Fibroblast of skin of left biceps (primary cell): ENCODE measurements around the gene TMEM8B.

ENCODE experiments used
- DNase-seq, 2 experiments: peaks; one replicate each; pipeline ENCODE4 v3.0.0-alpha.2; 2013; ENCODE audit warnings: low read depth in 2 of 2

The TMEM8B gene

GRCh38 chr9:35812025-35812602 lies 16.9 kb upstream of the TMEM8B start, which contains the start of gene SPAG8:
SPAG8 (minus strand) TSS chr9:35812262; CDS start chr9:35812147, 115 bp downstream.
- DNase-seq = peak; percentile 82

DNA sequence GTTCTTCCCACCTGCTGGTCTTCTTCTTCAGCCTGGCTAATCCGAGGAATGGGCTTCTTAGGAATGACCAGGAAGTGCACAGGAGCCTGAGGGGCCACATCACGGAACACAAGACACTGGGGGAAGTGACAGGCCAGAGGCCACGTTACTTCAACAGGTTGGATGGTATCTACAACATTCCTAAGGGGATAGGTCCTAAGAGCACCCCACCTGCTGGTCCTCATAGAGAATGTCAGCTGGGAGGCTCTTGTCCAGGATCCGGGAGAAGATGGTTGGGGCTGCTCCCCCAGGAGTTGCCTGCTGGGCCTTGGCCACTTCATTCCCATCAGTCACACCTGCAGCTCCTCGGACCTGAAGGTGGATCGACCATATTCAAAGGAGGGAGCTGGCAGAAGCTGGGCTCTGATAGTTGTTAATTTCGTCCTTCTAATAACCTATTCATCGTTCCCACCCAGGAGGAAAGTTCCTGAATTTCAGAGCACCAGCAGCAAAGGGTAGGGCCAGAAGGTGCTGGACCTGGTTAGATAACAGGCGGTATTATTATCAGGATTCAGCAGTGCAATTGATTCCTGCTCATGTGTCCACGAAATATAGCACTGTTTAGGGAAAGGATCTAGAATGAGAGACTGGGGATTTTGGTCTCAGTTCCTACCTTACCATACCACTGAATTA lies 15.5 kb upstream of the TMEM8B start:
- no peak for DNase-seq

DNA sequence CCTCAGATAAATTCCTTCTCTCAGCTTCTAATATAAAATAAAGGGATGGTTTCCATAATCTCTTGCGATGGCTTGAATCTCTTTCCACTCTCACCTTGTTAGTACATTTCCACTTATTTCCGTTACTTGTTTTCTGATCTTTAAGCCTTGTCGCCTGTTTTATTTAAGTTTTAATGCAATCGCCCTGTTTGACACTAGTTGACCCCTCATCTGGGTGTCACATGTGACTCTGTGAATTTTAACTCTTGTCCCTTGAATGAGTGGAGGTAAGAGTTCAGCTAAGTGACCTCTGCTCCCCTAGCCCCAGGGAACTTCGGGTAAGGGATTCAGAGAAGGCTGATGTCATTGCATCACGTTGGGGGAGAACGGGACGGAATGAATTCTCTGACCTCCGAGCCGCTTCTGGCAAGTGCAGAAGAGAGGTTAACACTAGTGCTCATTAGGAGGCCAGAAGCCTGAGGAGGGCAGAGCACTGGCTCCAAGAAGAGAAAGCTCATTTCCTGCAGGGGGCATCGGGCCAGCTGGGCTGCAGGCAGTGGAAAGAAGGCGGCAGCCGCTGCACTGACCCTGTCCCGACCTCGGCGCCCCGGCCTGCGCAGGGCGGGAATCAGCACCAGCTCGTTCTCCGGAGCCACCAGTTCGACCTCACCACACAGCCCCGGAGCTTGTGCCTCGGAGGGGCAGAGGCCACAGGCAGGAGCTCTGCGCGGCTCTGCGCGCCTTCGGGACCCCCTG lies 14.8 kb upstream of the TMEM8B start:
- no peak for DNase-seq

DNA sequence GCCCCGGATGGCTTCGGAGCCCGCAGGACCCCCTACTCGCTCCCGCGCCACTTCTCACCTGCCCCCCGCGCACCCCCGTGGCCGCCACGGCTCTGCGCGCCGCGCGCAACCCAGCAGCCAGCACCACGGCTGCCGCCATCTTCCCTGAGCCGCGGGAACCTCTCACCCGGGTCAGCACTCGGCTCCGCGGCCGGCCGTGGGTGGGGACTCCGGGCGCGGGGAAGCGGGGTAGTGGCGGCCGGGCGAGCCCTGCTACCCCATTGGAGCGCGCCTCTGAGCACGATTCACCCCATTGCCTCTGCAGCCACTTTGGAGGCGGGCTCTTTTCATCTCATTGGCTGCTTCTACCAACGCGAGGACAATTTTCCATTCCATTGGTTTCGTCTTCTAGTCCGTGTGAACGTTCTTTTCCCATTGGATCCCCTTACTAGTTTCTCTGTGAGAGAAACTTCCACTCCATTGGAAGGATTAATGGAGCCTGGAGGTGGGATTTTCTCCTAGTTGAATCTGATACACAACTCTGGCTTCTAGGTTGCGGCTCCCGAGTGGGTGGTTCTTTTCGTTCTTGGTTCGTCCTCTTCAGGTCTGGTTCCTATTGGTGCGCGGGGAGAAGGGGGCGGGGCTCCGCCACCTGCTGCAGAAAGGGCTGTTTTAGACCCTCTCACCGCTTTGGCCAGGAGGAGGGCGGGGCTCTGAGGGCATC lies 14.0 kb upstream of the TMEM8B start, which contains the start of gene HINT2:
HINT2 (minus strand) TSS at position 202 of the 703 bp plus-strand sequence; CDS start at position 139, 63 bp downstream.
- peak; percentile 98 for DNase-seq

GRCh38 chr9:35816708-35817107 lies 12.3 kb upstream of the TMEM8B start:
- no peak for DNase-seq

- no peak for DNase-seq
These were observed 10.7 kb upstream of the TMEM8B start for GRCh38 chr9:35818341-35818740.

- peak; percentile 54 to 56 for DNase-seq
These were observed 9.0 kb upstream of the TMEM8B start for GRCh38 chr9:35820076-35820475.

DNA sequence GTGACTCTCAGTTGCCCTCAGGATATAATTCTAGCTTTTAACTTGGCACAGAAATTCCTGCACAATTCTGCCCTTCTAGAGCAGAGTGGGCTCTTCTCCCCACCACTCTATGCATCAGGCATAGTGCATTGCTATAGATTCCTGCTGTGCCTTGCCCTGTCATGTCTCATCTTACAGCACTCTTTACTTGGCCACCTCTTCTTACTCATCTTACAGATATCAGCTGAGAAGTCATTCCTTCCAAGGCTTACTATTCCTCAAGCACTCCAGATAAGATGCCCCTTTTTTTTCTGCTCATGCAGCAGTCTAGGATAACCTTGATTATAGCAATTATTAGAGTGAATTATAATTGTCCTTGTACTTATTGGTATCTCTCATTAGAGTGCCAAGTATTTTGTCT lies 6.1 kb upstream of the TMEM8B start:
- no peak for DNase-seq

GRCh38 chr9:35826071-35826701 lies 2.8 kb upstream of the TMEM8B start:
- no peak for DNase-seq

DNA sequence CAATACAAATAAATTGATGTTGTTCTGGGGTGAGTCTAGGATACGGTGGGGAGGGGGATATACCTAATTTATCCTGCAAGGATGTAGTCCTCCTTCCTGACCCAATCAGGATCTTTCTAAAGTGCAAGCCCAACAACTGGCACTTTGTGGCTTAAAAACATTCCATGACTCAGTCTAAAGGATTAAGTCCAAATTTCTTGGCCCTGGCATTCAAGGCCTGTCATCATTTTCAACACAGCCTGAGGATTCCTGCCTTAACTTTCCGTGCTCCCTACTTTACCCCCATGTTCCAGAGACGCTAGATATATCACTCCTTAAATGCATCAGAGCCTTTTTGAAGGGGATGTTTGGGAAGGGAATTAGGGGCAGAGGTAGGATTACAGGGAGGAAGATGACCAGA lies 1.5 kb upstream of the TMEM8B start:
- DNase-seq = no peak

GRCh38 chr9:35828716-35829083 lies 328 bp upstream of the TMEM8B start, which contains the start of gene FAM221B:
FAM221B (minus strand) TSS chr9:35828732; CDS start chr9:35826161, 2,571 bp downstream.
- DNase-seq = no peak

GRCh38 chr9:35829764-35830096 lies 702 bp downstream of the TMEM8B start:
- DNase-seq = no peak

- no peak for DNase-seq
These were observed 2.0 kb downstream of the TMEM8B start for GRCh38 chr9:35831040-35831439.

GRCh38 chr9:35832814-35833213 lies 3.8 kb downstream of the TMEM8B start:
- no peak for DNase-seq

DNA sequence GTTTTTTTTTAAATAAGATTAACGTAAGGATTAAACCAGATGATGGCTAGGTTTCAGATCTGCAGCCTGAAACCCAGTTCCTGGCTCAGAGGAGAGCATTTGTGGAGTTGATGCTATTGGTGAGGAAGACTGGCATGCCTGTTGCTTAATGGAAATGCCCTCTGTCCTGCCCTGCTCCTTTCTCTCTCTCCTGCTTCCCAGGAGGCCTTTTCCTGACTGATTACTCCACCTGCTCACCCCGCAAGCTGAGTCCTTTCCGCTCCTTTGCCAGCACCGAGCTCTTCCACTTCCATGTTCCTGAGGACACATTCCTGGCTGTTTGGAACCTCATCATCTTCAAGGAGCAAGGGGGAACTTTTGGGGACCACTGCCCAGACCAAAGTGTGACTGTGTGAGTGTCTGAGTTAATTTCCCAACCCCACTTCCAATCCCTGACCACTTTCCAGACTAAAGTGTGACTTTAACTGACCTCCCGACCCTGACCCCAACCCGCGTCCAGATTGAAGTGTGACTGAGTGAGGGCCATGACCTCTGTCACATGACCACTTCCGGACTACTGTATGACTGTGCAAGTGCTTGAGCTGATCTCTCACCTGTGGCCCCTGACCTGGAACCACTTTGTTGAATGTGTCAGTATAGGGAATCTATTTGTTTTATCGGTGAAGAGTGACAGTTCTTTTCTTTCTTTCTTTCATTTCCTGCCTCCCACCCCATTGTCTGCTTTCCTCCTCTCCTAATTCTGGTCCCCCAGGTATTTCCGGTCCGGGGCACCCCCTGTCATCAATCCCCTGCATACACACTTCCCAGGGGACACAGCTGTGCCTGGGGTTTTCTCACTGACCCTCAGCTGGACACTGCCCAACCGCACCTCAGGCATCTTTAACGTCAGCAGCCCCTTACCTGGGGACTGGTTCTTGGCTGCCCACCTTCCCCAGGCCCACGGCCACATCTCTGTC lies 5.5 kb downstream of the TMEM8B start:
- DNase-seq = no peak

- no peak for DNase-seq
These were observed 6.2 kb downstream of the TMEM8B start for GRCh38 chr9:35835216-35835632.

GRCh38 chr9:35835766-35836165 lies 6.7 kb downstream of the TMEM8B start:
- DNase-seq = no peak

- no peak for DNase-seq
These were observed 7.6 kb downstream of the TMEM8B start for GRCh38 chr9:35836595-35836994.

- DNase-seq = no peak
These were observed 10.9 kb downstream of the TMEM8B start for GRCh38 chr9:35839926-35840325.

DNA sequence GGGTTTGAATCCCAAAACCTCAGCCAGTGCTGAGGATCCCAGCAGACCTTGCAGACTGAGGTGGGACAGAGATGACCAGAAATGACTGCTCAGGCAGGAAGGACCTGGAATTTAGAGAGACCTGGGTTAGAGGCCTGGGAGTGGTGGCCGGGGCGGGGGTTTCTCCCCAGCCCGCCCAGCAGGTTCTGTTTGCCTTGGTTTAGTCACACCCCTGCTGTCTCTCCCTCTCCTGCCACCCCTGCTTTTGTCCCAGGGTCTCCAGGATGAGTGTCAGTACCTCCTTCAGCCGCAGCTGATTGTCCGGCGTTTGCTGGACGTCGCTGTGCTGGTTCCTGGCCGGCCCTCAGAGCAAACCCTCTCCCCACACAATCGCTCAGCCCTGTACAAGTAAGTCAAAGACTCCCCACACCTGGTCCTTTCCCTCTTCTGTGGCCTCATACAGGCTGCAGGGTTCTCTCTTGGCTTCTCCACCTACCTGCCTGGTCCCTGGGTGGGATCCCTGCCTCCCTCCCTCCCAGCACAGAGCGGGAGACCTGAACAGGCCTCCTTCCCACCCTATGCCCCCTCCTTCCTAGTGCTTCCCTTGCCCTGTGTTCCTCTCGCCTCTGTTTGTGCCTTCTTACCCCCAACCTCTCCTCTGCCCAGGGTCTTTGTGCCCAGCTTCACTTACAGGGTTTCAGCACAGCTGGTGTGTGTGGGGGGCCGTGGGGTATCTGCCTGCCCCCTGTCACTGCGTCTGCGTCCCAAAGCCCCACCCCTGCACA lies 12.0 kb downstream of the TMEM8B start:
- DNase-seq = no peak
